Tibial nerve (tissue), 3 donors: ENCODE results near the gene KCNK3.

Source experiments
- CTCF ChIP-seq, 5 experiments: fragments of 200-600 bp in 3 of 5; fragments of 450-650 bp in 2 of 5; sonication (generic) in 3 of 5; IDR thresholded peaks; one replicate each; pipeline ENCODE4 v1.5.1; 2016 to 2019; ENCODE audit warnings: antibody characterized with exemption in 5 of 5, mild to moderate bottlenecking in 3 of 5, moderate library complexity in 2 of 5
- POLR2A ChIP-seq, 2 donors: fragments of 450-650 bp; IDR thresholded peaks; one replicate each; pipeline ENCODE4 v1.6.1; 2017; ENCODE audit warnings: antibody characterized with exemption in 2 of 2, mild to moderate bottlenecking in 2 of 2, moderate library complexity in 2 of 2

DNA sequence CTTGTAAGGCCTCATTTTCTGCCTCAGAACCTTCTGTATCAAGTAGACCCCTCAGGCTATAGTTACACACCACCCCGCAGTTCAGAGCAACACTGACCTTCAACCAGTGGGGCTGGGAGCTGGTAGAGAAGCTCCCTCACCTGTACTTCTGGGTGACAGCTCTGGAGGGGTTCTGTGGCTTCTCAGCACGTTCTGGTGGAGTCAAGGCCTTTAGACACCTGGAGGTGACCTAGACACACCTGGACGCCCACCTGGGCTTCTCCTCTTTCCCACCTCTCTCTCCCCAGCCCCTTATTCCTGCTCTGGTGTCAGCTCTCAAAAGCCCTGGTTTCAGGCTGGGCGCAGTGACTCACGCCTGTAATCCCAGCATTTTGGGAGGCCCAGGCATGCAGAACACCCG, 44.0 kb upstream of the KCNK3 start:
- no peak for TF ChIP-seq CTCF (IDR thresholded peaks at IDR 0.05)
- TF ChIP-seq POLR2A (IDR thresholded peaks at IDR 0.05): no peak
